Stomach (tissue), 9 donors: ENCODE data around the gene XAGE2. TPM values are rescaled to one million over a fixed set of nuclear protein-coding genes. Genes with fewer than 3 reads are reported as not detected.
A peak's percentile ranks its signal among the peaks of the same experiment; 100 is the strongest.

Experiments
- DNase-seq, 2 donors: peaks; one replicate each; pipeline versions ENCODE4 v3.0.0 to v3.0.0-alpha.2; 2013 to 2019
- H3K27ac ChIP-seq, 5 donors: fragments of 200-600 bp in 4 of 5; sonication (generic) in 4 of 5; one replicate each; pipeline ENCODE4 v1.5.1; 2013 to 2019; ENCODE audit warnings: mild to moderate bottlenecking in 1 of 5, moderate library complexity in 1 of 5
- H3K27me3 ChIP-seq, 3 donors: fragments of 200-600 bp; sonication (generic); one replicate each; pipeline ENCODE4 v1.5.1; 2017 to 2019; ENCODE audit warnings: mixed run types in 1 of 3
- H3K36me3 ChIP-seq, 4 donors: fragments of 200-600 bp; sonication (generic); 1 replicate in 3 of 4; 2 replicates in 1 of 4; pipeline ENCODE4 v1.5.1; 2016 to 2019
- H3K4me1 ChIP-seq, 4 donors: fragments of 200-600 bp; sonication (generic); one replicate each; pipeline ENCODE4 v1.5.1; 2016 to 2019
- H3K4me3 ChIP-seq, 4 donors: fragments of 200-600 bp; sonication (generic) in 3 of 4; one replicate each; pipeline ENCODE4 v1.5.1; 2016 to 2019; ENCODE audit warnings: mild to moderate bottlenecking in 1 of 4
- H3K9me3 ChIP-seq, 4 donors: fragments of 200-600 bp; sonication (generic); one replicate each; pipeline ENCODE4 v1.5.1; 2016 to 2019
- EP300 ChIP-seq: sonication (generic); formaldehyde crosslinking; IDR thresholded peaks from one replicate; pipeline ENCODE4 v1.6.1; 2017; ENCODE audit warnings: antibody characterized with exemption
- POLR2A ChIP-seq, 4 donors: fragments of 450-650 bp; IDR thresholded peaks; one replicate each; pipeline ENCODE4 v1.6.1; 2016; ENCODE audit warnings: antibody characterized with exemption in 4 of 4, control low read depth in 2 of 4, mild to moderate bottlenecking in 1 of 4, moderate library complexity in 1 of 4
- POLR2AphosphoS5 ChIP-seq, 3 donors: sonication (generic); formaldehyde crosslinking; IDR thresholded peaks; one replicate each; pipeline ENCODE4 v1.6.1; 2016; ENCODE audit warnings: antibody characterized with exemption in 3 of 3
- WGBS, 5 donors: extraction: QIAGEN DNeasy Blood & Tissue Kit in 3 of 5; methylation state at CpG; one replicate each; pipeline versions ENCODE4 v1.1.5 to v1.1.7; 2013 to 2018; 5-methylcytosine and 5-hydroxymethylcytosine counted together
- intact Hi-C: fragments of 100-400 bp; cut with DNase I; formaldehyde crosslinking; loops from one replicate; pipeline ENCODE4 v1.15.1; 2023; ENCODE audit warnings: low total_unique reads
- polyA plus RNA-seq, 3 donors: library from polyadenylated mRNA; stranded (reverse); fragments of 200-250 nt; gene quantifications; one replicate each; pipeline ENCODE4 v1.2.3, GENCODE V29; 2013
- total RNA-seq, 5 donors: library from RNA; depleted of rRNA; stranded (reverse); fragments of >200 nt; gene quantifications; one replicate each; pipeline versions ENCODE4 v1.1.0 to v1.2.3, GENCODE V29; 2014 to 2016
- TF ChIP-seq, protein P1 (sequence below), 7 experiments: fragments of 450-650 bp in 4 of 7; fragments of 200-600 bp in 3 of 7; sonication (generic) in 3 of 7; IDR thresholded peaks; one replicate each; pipeline ENCODE4 v1.5.1; 2016 to 2019; ENCODE audit warnings: antibody characterized with exemption in 7 of 7, control low read depth in 2 of 7, mild to moderate bottlenecking in 1 of 7
- donor health status: healthy with polysubstance abuse.
- donor health status: Bipolar disorder and iron deficiency.
- donor health status: healthy.

The XAGE2 gene
- total and polyA plus RNA-seq, 8 donors = not detected

DNA sequence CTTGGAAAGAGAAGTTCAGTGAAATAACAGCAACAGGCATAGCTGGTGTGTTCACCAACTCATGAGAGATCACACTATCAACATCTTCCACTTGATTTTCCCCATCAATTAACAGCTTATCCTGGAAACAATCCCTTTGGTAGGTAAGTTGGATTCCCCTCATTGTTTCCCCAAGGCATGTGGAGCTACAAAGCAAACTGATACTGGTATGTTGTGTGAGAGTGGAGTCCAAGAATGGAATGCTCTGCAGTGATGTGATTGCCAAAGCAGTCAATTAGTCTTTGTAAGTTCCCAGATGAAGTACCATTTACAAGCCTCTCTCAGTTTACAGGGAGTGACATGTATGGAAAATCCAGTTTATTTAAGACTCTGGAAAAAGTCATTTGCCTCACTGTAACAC, 13.7 kb upstream of the XAGE2 start:
- Histone ChIP-seq H3K9me3 (peaks cover 0 to 6% (median 0%) of the 10 kb centered on the region in 4 donors), H3K36me3 (no peaks in the 10 kb centered on the region), H3K4me3 (no peak overlapping the region), H3K27ac (no peak overlapping the region), H3K4me1 (no peaks in the 10 kb centered on the region), H3K27me3 (peaks cover 0 to 12% (median 0%) of the 10 kb centered on the region in 3 donors)
- intact Hi-C loops = no loop called here
- TF ChIP-seq, protein P1, sequence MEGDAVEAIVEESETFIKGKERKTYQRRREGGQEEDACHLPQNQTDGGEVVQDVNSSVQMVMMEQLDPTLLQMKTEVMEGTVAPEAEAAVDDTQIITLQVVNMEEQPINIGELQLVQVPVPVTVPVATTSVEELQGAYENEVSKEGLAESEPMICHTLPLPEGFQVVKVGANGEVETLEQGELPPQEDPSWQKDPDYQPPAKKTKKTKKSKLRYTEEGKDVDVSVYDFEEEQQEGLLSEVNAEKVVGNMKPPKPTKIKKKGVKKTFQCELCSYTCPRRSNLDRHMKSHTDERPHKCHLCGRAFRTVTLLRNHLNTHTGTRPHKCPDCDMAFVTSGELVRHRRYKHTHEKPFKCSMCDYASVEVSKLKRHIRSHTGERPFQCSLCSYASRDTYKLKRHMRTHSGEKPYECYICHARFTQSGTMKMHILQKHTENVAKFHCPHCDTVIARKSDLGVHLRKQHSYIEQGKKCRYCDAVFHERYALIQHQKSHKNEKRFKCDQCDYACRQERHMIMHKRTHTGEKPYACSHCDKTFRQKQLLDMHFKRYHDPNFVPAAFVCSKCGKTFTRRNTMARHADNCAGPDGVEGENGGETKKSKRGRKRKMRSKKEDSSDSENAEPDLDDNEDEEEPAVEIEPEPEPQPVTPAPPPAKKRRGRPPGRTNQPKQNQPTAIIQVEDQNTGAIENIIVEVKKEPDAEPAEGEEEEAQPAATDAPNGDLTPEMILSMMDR (IDR thresholded peaks at IDR 0.05) = no peak
- TF ChIP-seq POLR2AphosphoS5 (IDR thresholded peaks at IDR 0.05) (no peak), POLR2A (IDR thresholded peaks at IDR 0.05) (no peak), EP300 (no peak)
- DNase-seq = no peak

DNA sequence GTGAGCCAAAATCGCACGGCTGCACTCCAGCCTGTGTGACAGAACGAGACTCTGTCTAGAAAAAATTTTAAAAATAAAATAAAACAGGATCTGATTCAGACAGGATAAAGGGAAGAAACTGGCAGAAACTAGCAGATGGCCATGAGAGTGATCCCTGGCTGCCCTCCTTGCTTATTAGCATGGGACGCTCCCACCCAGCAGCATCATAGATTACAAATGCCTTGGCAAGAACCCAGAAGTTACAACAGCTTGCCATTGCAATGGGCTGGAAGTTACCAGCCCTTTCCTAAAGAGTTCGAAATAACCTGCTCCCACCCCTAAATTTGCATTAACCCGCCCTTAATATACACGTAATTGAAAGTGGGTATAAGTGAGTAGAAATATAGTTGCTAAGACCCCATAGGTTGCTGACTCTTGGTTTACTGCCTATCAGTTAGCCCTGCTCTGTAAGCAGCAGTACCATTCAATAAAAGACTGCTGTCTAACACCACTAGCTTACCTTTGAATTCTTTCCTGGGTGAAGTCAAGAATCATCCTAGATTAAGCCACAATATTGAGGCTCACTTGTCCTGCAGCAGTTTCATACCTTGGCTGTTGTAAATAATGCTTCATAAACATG, 9.1 kb upstream of the XAGE2 start:
- intact Hi-C loops = no loop called here
- Histone ChIP-seq H3K27ac (no peak overlapping the region), H3K4me3 (no peak overlapping the region), H3K36me3 (no peaks in the 10 kb centered on the region), H3K4me1 (no peaks in the 10 kb centered on the region), H3K9me3 (peaks cover 0 to 6% (median 0%) of the 10 kb centered on the region in 4 donors), H3K27me3 (peaks cover 0 to 13% (median 0%) of the 10 kb centered on the region in 3 donors)
- 58 to 85% (median 72%) methylated on average over 3 to 7 of the region's 7 CpGs for WGBS, 5 donors
- TF ChIP-seq POLR2AphosphoS5 (IDR thresholded peaks at IDR 0.05) = no peak
- no peak for TF ChIP-seq POLR2A (IDR thresholded peaks at IDR 0.05)
- TF ChIP-seq EP300 = no peak
- TF ChIP-seq, protein P1 (IDR thresholded peaks at IDR 0.05) = no peak
- DNase-seq = peak in 1 of 2 donors; percentile 22

DNA sequence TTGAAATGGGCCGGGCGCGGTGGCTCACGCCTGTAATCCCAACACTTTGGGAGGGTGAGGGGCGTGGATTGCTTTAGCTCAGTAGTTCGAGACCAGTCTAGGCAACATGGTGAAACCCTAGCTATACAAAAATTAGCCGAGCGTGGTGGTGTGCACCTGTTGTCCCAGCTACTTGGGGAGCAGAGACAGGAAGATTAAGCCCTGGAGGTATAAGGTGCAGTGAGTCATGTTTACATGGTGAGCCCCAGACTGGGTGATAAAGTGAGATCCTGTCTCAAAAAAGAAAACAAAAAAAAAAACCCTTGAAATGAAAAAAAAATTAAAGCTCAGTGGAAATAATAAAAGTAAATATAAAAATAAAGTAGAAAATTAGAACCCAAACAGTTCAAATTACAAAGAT, 6.9 kb upstream of the XAGE2 start:
- WGBS, 5 donors = 75 to 85% (median 81%) methylated on average over 8 of the region's 8 CpGs
- TF ChIP-seq, protein P1 (IDR thresholded peaks at IDR 0.05) = no peak
- TF ChIP-seq EP300 (no peak), POLR2AphosphoS5 (IDR thresholded peaks at IDR 0.05) (no peak), POLR2A (IDR thresholded peaks at IDR 0.05) (no peak)
- H3K9me3 ChIP-seq = no peaks in the 10 kb centered on the region
- peaks cover 0 to 19% (median 0%) of the 10 kb centered on the region in 3 donors for H3K27me3 ChIP-seq
- H3K27ac ChIP-seq = no peak overlapping the region
- H3K4me1 ChIP-seq = no peaks in the 10 kb centered on the region
- intact Hi-C loops = no loop called here
- no peak overlapping the region for H3K4me3 ChIP-seq
- DNase-seq = no peak
- no peaks in the 10 kb centered on the region for H3K36me3 ChIP-seq

GRCh38 chrX:52363247-52363883, 5.5 kb upstream of the XAGE2 start:
- 11 to 33% (median 20%) methylated on average over 8 of the region's 8 CpGs for WGBS, 5 donors
- H3K36me3 ChIP-seq = no peaks in the 10 kb centered on the region
- H3K4me3 ChIP-seq = no peak overlapping the region
- H3K27me3 ChIP-seq = peaks cover 0 to 19% (median 0%) of the 10 kb centered on the region in 3 donors
- no peak for TF ChIP-seq EP300
- TF ChIP-seq POLR2A (IDR thresholded peaks at IDR 0.05) = no peak
- TF ChIP-seq, protein P1 (IDR thresholded peaks at IDR 0.05) = no peak
- no peak for TF ChIP-seq POLR2AphosphoS5 (IDR thresholded peaks at IDR 0.05)
- intact Hi-C loops = no loop called here
- peak in 1 of 2 donors; percentile 36 for DNase-seq
- H3K27ac ChIP-seq = no peak overlapping the region
- peaks cover 0 to 1% (median 0%) of the 10 kb centered on the region in 4 donors for H3K9me3 ChIP-seq
- H3K4me1 ChIP-seq = no peaks in the 10 kb centered on the region
